HL-60 (cell line): ENCODE measurements around the gene TVP23A.

Experiments used
- DNase-seq, 2 experiments: peaks; one replicate each; pipeline ENCODE4 v3.0.0-alpha.2; 2010 to 2020; ENCODE audit warnings: low read depth in 1 of 2, low spot score in 1 of 2
- H3K27ac ChIP-seq: fragments of 250-450 bp; sonication (Bioruptor Pico); replicated peaks from 2 replicates; pipeline ENCODE4 v1.5.1; 2020; ENCODE audit warnings: mild to moderate bottlenecking, moderate library complexity
- H3K27me3 ChIP-seq: fragments of 250-450 bp; sonication (Bioruptor Pico); 2 replicates; pipeline ENCODE4 v1.5.1; 2021; ENCODE audit warnings: mild to moderate bottlenecking, moderate library complexity; ENCODE audit not compliant: insufficient read depth, poor library complexity, severe bottlenecking
- H3K4me3 ChIP-seq: replicated peaks from 2 replicates; pipeline ENCODE4 v1.5.1; 2011; ENCODE audit warnings: mild to moderate bottlenecking, control low read depth, low read length; ENCODE audit not compliant: insufficient read depth
- CTCF ChIP-seq: IDR thresholded peaks from one replicate; pipeline ENCODE4 v1.5.1; 2011; ENCODE audit warnings: low read length, control low read depth, inconsistent platforms; ENCODE audit not compliant: insufficient read depth
- GABPA ChIP-seq: IDR thresholded peaks from 2 replicates; pipeline ENCODE4 v1.6.1; 2012; ENCODE audit warnings: low read depth
- POLR2AphosphoS5 ChIP-seq: IDR thresholded peaks from 2 replicates; pipeline ENCODE4 v1.6.1; 2012; ENCODE audit warnings: low read depth
- REST ChIP-seq: IDR thresholded peaks from 2 replicates; pipeline ENCODE4 v1.6.1; 2012; ENCODE audit warnings: low read depth; ENCODE audit not compliant: insufficient replicate concordance
- SPI1 ChIP-seq: IDR thresholded peaks from 2 replicates; pipeline ENCODE4 v1.6.1; 2012; ENCODE audit warnings: low read depth, mild to moderate bottlenecking, borderline replicate concordance

Gene TVP23A

GRCh38 chr16:10761373-10761772 is 57.2 kb downstream of the TVP23A start:
- DNase-seq: no peak
- Histone ChIP-seq H3K27me3 (no peaks in the 10 kb centered on the region), H3K27ac (no peak overlapping the region), H3K4me3 (no peak overlapping the region)
- TF ChIP-seq POLR2AphosphoS5: no peak
- TF ChIP-seq CTCF: no peak
- no peak for TF ChIP-seq SPI1
- no peak for TF ChIP-seq REST
- TF ChIP-seq GABPA: no peak

GRCh38 chr16:10760858-10761257 is 57.7 kb downstream of the TVP23A start:
- TF ChIP-seq GABPA (no peak), REST (no peak), POLR2AphosphoS5 (no peak), SPI1 (no peak), CTCF (no peak)
- DNase-seq: no peak
- H3K4me3 ChIP-seq: no peak overlapping the region
- H3K27ac ChIP-seq: no peak overlapping the region
- no peaks in the 10 kb centered on the region for H3K27me3 ChIP-seq

- DNase-seq: no peak
- Histone ChIP-seq H3K27me3 (no peaks in the 10 kb centered on the region), H3K4me3 (no peak overlapping the region), H3K27ac (no peak overlapping the region)
- no peak for TF ChIP-seq REST
- TF ChIP-seq GABPA: no peak
- TF ChIP-seq POLR2AphosphoS5: no peak
- no peak for TF ChIP-seq SPI1
- TF ChIP-seq CTCF: no peak
Measured at GRCh38 chr16:10756574-10756973, 62.0 kb downstream of the TVP23A start.
